Tibial nerve (tissue), 4 donors: Measurements from ENCODE around the gene DNPH1. TPM values are rescaled to one million over a fixed set of nuclear protein-coding genes. Genes with fewer than 3 reads are reported as not detected.

ENCODE experiments used
- DNase-seq, 2 donors: peaks; one replicate each; pipeline ENCODE4 v3.0.0-alpha.2; 2019; ENCODE audit warnings: low spot score in 2 of 2
- H3K27ac ChIP-seq, 4 donors: fragments of 200-600 bp; sonication (generic) in 3 of 4; one replicate each; pipeline ENCODE4 v1.5.1; 2017 to 2019; ENCODE audit warnings: mild to moderate bottlenecking in 1 of 4
- H3K27me3 ChIP-seq, 2 donors: fragments of 200-600 bp; sonication (generic) in 1 of 2; one replicate each; pipeline versions ENCODE4 v1.5.1 to v1.6.0; 2017 to 2019
- H3K36me3 ChIP-seq, 3 donors: fragments of 200-600 bp; sonication (generic); one replicate each; pipeline ENCODE4 v1.5.1; 2018 to 2019
- H3K4me1 ChIP-seq, 4 donors: fragments of 200-600 bp; sonication (generic) in 3 of 4; one replicate each; pipeline ENCODE4 v1.5.1; 2017 to 2019
- H3K4me3 ChIP-seq, 4 donors: fragments of 200-600 bp; sonication (generic) in 3 of 4; one replicate each; pipeline ENCODE4 v1.5.1; 2017 to 2019; ENCODE audit warnings: mild to moderate bottlenecking in 1 of 4, moderate library complexity in 1 of 4
- H3K9me3 ChIP-seq, 4 donors: fragments of 200-600 bp; sonication (generic) in 3 of 4; one replicate each; pipeline ENCODE4 v1.5.1; 2017 to 2019
- EP300 ChIP-seq, 2 donors: sonication (generic); formaldehyde crosslinking; IDR thresholded peaks; one replicate each; pipeline ENCODE4 v1.6.1; 2017; ENCODE audit warnings: antibody characterized with exemption in 2 of 2, mild to moderate bottlenecking in 1 of 2
- POLR2A ChIP-seq, 2 donors: fragments of 450-650 bp; IDR thresholded peaks; one replicate each; pipeline ENCODE4 v1.6.1; 2017; ENCODE audit warnings: antibody characterized with exemption in 2 of 2, mild to moderate bottlenecking in 2 of 2, moderate library complexity in 2 of 2
- WGBS, 2 donors: methylation state at CpG; one replicate each; pipeline ENCODE4 v1.1.5; 2018; 5-methylcytosine and 5-hydroxymethylcytosine counted together
- total RNA-seq, 4 donors: library from RNA; depleted of rRNA; stranded (reverse); fragments of >200 nt; gene quantifications; one replicate each; pipeline ENCODE4 v1.1.0, GENCODE V29; 2016
- TF ChIP-seq, protein P1 (sequence below), 5 experiments: fragments of 200-600 bp in 3 of 5; fragments of 450-650 bp in 2 of 5; sonication (generic) in 3 of 5; IDR thresholded peaks; one replicate each; pipeline ENCODE4 v1.5.1; 2016 to 2019; ENCODE audit warnings: antibody characterized with exemption in 5 of 5, mild to moderate bottlenecking in 3 of 5, moderate library complexity in 2 of 5

DNPH1 gene
- total RNA-seq, 4 donors from 2014 or later = 61.8 to 114 (median 101) TPM

DNA sequence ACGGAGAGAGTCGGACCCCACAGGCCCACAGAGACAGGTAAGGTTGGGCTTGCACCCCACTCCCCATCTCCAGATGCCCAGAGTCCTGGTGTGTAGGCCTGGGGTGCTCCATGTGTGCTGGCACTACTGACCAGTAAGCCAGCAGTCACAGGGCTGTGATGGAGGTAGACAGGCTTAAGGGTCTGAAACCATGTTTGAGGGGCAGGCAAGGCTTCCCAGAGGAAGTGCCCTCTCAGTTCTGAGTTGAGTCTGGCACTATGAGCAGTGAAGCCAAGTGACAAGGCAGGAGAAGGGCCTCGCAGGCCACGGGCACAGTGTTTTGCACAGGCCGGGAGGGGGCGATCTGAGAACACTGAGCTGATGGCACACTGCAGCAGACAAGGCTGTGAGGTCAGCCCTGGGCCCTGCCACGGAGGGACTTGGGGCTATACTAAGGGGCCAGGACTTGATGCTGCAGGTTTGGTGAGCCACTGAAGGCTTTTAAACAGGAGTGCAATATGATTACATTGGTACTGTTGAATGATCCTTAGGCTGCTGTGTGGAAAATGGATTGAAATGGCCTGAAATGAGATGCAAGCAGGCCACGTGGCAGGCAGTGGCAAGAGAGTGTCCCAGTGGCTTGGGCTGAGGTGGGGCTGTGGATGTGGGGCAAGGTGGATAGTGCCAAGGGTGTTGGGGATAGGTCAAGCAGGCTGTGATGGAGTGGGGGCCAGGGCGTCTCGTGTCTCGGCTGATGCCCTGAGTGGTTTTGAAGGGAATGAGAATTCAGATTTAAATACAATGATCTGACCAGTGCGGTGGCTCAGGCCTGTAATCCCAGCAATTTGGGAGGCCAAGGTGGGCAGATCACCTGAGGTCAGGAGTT lies 34.3 kb upstream of the DNPH1 start:
- peaks cover 0 to 5% (median 0%) of the 10 kb centered on the region in 4 donors for H3K4me1 ChIP-seq
- no peaks in the 10 kb centered on the region for H3K36me3 ChIP-seq
- TF ChIP-seq POLR2A (IDR thresholded peaks at IDR 0.05) (no peak), EP300 (IDR thresholded peaks at IDR 0.05) (no peak)
- TF ChIP-seq, protein P1, sequence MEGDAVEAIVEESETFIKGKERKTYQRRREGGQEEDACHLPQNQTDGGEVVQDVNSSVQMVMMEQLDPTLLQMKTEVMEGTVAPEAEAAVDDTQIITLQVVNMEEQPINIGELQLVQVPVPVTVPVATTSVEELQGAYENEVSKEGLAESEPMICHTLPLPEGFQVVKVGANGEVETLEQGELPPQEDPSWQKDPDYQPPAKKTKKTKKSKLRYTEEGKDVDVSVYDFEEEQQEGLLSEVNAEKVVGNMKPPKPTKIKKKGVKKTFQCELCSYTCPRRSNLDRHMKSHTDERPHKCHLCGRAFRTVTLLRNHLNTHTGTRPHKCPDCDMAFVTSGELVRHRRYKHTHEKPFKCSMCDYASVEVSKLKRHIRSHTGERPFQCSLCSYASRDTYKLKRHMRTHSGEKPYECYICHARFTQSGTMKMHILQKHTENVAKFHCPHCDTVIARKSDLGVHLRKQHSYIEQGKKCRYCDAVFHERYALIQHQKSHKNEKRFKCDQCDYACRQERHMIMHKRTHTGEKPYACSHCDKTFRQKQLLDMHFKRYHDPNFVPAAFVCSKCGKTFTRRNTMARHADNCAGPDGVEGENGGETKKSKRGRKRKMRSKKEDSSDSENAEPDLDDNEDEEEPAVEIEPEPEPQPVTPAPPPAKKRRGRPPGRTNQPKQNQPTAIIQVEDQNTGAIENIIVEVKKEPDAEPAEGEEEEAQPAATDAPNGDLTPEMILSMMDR (IDR thresholded peaks at IDR 0.05) = peak; percentile 61 to 73 (median 65)
- 50 to 54% methylated on average over 10 to 11 of the region's 12 CpGs for whole genome bisulfite sequencing, 2 donors
- peak in 1 of 2 donors; percentile 42 for DNase-seq
- no peak overlapping the region for H3K4me3 ChIP-seq
- H3K9me3 ChIP-seq = no peaks in the 10 kb centered on the region
- H3K27me3 ChIP-seq = peaks cover 0 to 3% of the 10 kb centered on the region in 2 donors
- no peak overlapping the region for H3K27ac ChIP-seq

DNA sequence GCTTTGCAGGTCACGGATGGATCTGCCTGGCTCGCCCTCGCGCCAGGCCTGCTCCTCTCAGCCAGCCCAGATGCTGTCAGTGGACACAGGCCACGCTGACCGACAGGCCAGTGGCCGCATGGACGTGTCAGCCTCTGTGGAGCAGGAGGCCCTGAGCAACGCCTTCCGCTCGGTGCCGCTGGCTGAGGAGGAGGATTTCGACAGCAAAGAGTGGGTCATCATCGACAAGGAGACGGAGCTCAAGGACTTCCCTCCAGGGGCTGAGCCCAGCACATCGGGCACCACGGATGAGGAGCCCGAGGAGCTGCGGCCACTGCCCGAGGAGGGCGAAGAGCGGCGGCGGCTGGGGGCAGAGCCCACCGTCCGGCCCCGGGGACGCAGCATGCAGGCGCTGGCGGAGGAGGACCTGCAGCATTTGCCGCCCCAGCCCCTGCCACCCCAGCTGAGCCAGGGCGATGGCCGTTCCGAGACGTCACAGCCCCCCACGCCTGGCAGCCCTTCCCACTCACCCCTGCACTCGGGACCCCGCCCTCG lies 33.6 kb upstream of the DNPH1 start:
- TF ChIP-seq, protein P1 (IDR thresholded peaks at IDR 0.05) = no peak
- TF ChIP-seq POLR2A (IDR thresholded peaks at IDR 0.05) = no peak
- TF ChIP-seq EP300 (IDR thresholded peaks at IDR 0.05) = no peak
- Histone ChIP-seq H3K36me3 (no peaks in the 10 kb centered on the region), H3K9me3 (no peaks in the 10 kb centered on the region), H3K4me3 (no peak overlapping the region), H3K27me3 (peaks cover 0 to 10% of the 10 kb centered on the region in 2 donors), H3K27ac (no peak overlapping the region), H3K4me1 (no peaks in the 10 kb centered on the region)
- 89 to 91% methylated on average over 12 to 39 of the region's 39 CpGs for whole genome bisulfite sequencing, 2 donors
- no peak for DNase-seq

DNA sequence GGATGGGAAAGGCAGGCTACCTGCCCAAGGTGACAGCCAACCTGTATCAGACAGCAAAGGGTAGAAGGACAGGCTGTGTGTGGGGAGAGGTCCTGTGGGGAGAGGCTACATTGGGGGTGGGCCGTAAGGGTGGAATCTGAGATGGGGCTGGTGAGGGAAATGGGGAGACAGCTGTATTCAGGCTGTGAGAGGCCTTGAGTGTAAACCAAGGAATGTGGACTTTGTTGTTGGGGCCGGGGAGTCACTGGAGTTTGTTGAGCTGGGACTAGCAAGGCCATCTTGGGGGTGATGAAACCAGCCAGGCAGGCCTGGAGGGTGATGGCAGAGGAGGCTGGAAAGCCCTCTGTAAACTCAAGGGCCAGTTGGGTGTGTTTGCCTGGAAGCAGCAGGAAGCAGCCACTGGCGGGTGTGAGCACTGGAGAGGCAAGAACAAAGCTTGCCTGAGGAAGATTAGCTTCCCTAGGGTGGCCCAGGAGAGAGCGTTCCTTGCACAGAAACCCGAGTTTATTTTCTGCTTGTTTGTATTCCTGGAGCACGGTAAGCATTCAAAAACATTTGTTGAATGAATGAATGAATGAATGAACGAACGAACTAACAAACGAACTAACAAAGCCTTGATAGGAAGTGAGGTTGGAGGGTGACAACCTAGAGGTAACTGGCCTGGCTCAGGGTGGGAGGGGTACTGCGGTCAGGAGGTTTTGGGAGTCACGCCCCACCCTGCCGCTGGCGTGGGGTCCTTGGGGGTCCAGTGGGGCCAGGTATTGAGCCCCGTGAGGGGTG lies 32.9 kb upstream of the DNPH1 start:
- no peak overlapping the region for H3K4me3 ChIP-seq
- H3K4me1 ChIP-seq = no peaks in the 10 kb centered on the region
- H3K9me3 ChIP-seq = no peaks in the 10 kb centered on the region
- TF ChIP-seq EP300 (IDR thresholded peaks at IDR 0.05) (no peak), POLR2A (IDR thresholded peaks at IDR 0.05) (no peak)
- TF ChIP-seq, protein P1 (IDR thresholded peaks at IDR 0.05) = no peak
- 76 to 78% methylated on average over 14 of the region's 14 CpGs for WGBS, 2 donors
- no peak overlapping the region for H3K27ac ChIP-seq
- DNase-seq = no peak
- no peaks in the 10 kb centered on the region for H3K36me3 ChIP-seq
- peaks cover 0 to 10% of the 10 kb centered on the region in 2 donors for H3K27me3 ChIP-seq

DNA sequence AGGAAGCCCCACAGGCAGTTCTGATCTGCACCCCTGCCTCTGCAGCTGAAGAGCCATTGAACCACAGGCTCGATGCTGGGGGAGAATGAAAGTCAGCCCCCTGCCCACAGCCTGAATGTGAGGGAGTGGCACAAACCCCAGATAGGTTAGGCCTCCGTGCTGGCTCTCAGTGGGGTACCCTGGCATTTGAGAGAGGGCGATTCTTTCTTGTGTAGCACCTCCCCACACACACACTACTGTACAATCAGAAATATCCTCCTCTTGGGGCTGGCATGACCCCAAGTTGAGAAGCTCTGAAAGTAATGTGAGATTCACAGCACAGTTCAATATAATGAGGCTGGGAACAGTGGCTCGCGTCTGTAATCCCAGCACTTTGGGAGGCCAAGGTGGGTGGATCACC lies 31.9 kb upstream of the DNPH1 start:
- Histone ChIP-seq H3K27ac (no peak overlapping the region), H3K36me3 (no peaks in the 10 kb centered on the region), H3K4me1 (no peaks in the 10 kb centered on the region), H3K27me3 (peaks cover 0 to 10% of the 10 kb centered on the region in 2 donors), H3K9me3 (no peaks in the 10 kb centered on the region), H3K4me3 (no peak overlapping the region)
- WGBS, 2 donors = 80 to 81% methylated on average over 5 of the region's 5 CpGs
- TF ChIP-seq EP300 (IDR thresholded peaks at IDR 0.05) (no peak), POLR2A (IDR thresholded peaks at IDR 0.05) (no peak)
- TF ChIP-seq, protein P1 (IDR thresholded peaks at IDR 0.05) = no peak
- no peak for DNase-seq
